Measurements from ENCODE around the gene DLGAP4.

DLGAP4 gene

GRCh38 chr20:36307412-36308325 is 1.5 kb downstream of the DLGAP4 start:
- TF ChIP-seq CTCF (IDR thresholded peaks at IDR 0.05; ENCODE audit: control insufficient read depth, insufficient read depth, low read depth, low read length, missing control alignments), result no peak
- no peak overlapping the region for H3K4me3 ChIP-seq (ENCODE audit: control insufficient read depth, low read depth, low read length)
- no peak for DNase-seq (ENCODE audit: low read depth)

- no peak for DNase-seq (ENCODE audit: low read depth)
- H3K4me3 ChIP-seq (ENCODE audit: control insufficient read depth, low read depth, low read length), result no peak overlapping the region
- TF ChIP-seq CTCF (IDR thresholded peaks at IDR 0.05; ENCODE audit: control insufficient read depth, insufficient read depth, low read depth, low read length, missing control alignments), result no peak
These were observed 2.2 kb downstream of the DLGAP4 start for GRCh38 chr20:36308353-36308752.

- no peak overlapping the region for H3K4me3 ChIP-seq (ENCODE audit: control insufficient read depth, low read depth, low read length)
- no peak for DNase-seq (ENCODE audit: low read depth)
These were observed 2.8 kb downstream of the DLGAP4 start for GRCh38 chr20:36308986-36309385.

GRCh38 chr20:36309643-36310042 is 3.5 kb downstream of the DLGAP4 start:
- no peak for DNase-seq (ENCODE audit: low read depth)
- H3K4me3 ChIP-seq (ENCODE audit: control insufficient read depth, low read depth, low read length), result no peak overlapping the region
- no peak for TF ChIP-seq CTCF (IDR thresholded peaks at IDR 0.05; ENCODE audit: control insufficient read depth, insufficient read depth, low read depth, low read length, missing control alignments)

More at GRCh38 chr20:36308986-36309385, 2.8 kb downstream of the DLGAP4 start:
- TF ChIP-seq CTCF (IDR thresholded peaks at IDR 0.05; ENCODE audit: control insufficient read depth, insufficient read depth, low read depth, low read length, missing control alignments), result no peak

- no peak for DNase-seq (ENCODE audit: low read depth)
- H3K4me3 ChIP-seq (ENCODE audit: control insufficient read depth, low read depth, low read length), result no peak overlapping the region
- TF ChIP-seq CTCF (IDR thresholded peaks at IDR 0.05; ENCODE audit: control insufficient read depth, insufficient read depth, low read depth, low read length, missing control alignments), result no peak
These were observed 4.3 kb downstream of the DLGAP4 start for GRCh38 chr20:36310215-36310981.

- DNase-seq (ENCODE audit: low read depth), result no peak
- H3K4me3 ChIP-seq (ENCODE audit: control insufficient read depth, low read depth, low read length), result no peak overlapping the region
- TF ChIP-seq CTCF (IDR thresholded peaks at IDR 0.05; ENCODE audit: control insufficient read depth, insufficient read depth, low read depth, low read length, missing control alignments), result no peak
These were observed 5.2 kb downstream of the DLGAP4 start for GRCh38 chr20:36311141-36311853.

Measured in AG09309 (cell line).